ENCODE measurements around the gene RABGAP1L. TPM values are rescaled to one million over a fixed set of nuclear protein-coding genes. Genes with fewer than 3 reads are reported as not detected.

RABGAP1L gene
- total and polyA plus RNA-seq, 2 experiments from 2014 or later = 9.2 to 21.4 TPM

- TF ChIP-seq CTCF (IDR thresholded peaks at IDR 0.05; ENCODE audit: low read depth, low read length) = no peak
- DNase-seq (ENCODE audit: low read depth in 1 of 2, low spot score in 1 of 2) = no peak
- Histone ChIP-seq H3K27me3 (no peaks in the 10 kb centered on the region), H3K4me1 (ENCODE audit: low read depth) (no peaks in the 10 kb centered on the region), H3K36me3 (no peaks in the 10 kb centered on the region), H3K9me3 (ENCODE audit: low read depth) (no peaks in the 10 kb centered on the region), H3K27ac (no peak overlapping the region), H3K4me3 (no peak overlapping the region)
Observed at GRCh38 chr1:174623324-174624035, 464.2 kb downstream of the RABGAP1L start.

GRCh38 chr1:174626031-174627025 lies 467.0 kb downstream of the RABGAP1L start:
- H3K36me3 ChIP-seq = no peaks in the 10 kb centered on the region
- no peaks in the 10 kb centered on the region for H3K9me3 ChIP-seq (ENCODE audit: low read depth)
- H3K4me3 ChIP-seq = no peak overlapping the region
- no peak overlapping the region for H3K27ac ChIP-seq
- no peaks in the 10 kb centered on the region for H3K27me3 ChIP-seq
- TF ChIP-seq CTCF (IDR thresholded peaks at IDR 0.05; ENCODE audit: low read depth, low read length) = no peak
- DNase-seq (ENCODE audit: low read depth in 1 of 2, low spot score in 1 of 2) = no peak
- no peaks in the 10 kb centered on the region for H3K4me1 ChIP-seq (ENCODE audit: low read depth)

- H3K4me3 ChIP-seq = no peak overlapping the region
- DNase-seq (ENCODE audit: low read depth in 1 of 2, low spot score in 1 of 2) = no peak
- no peak overlapping the region for H3K27ac ChIP-seq
- no peaks in the 10 kb centered on the region for H3K9me3 ChIP-seq (ENCODE audit: low read depth)
- H3K27me3 ChIP-seq = no peaks in the 10 kb centered on the region
- H3K4me1 ChIP-seq (ENCODE audit: low read depth) = no peaks in the 10 kb centered on the region
- H3K36me3 ChIP-seq = no peaks in the 10 kb centered on the region
- TF ChIP-seq CTCF (IDR thresholded peaks at IDR 0.05; ENCODE audit: low read depth, low read length) = no peak
Observed at GRCh38 chr1:174637487-174637886, 478.2 kb downstream of the RABGAP1L start.

GRCh38 chr1:174639461-174639860 lies 480.1 kb downstream of the RABGAP1L start:
- DNase-seq (ENCODE audit: low read depth in 1 of 2, low spot score in 1 of 2) = no peak
- TF ChIP-seq CTCF (IDR thresholded peaks at IDR 0.05; ENCODE audit: low read depth, low read length) = no peak
- Histone ChIP-seq H3K9me3 (ENCODE audit: low read depth) (no peaks in the 10 kb centered on the region), H3K4me3 (no peak overlapping the region), H3K4me1 (ENCODE audit: low read depth) (no peaks in the 10 kb centered on the region), H3K27me3 (no peaks in the 10 kb centered on the region), H3K27ac (no peak overlapping the region), H3K36me3 (no peaks in the 10 kb centered on the region)

- TF ChIP-seq CTCF (IDR thresholded peaks at IDR 0.05; ENCODE audit: low read depth, low read length) = no peak
- no peaks in the 10 kb centered on the region for H3K9me3 ChIP-seq (ENCODE audit: low read depth)
- no peak for DNase-seq (ENCODE audit: low read depth in 1 of 2, low spot score in 1 of 2)
- no peak overlapping the region for H3K27ac ChIP-seq
- H3K4me1 ChIP-seq (ENCODE audit: low read depth) = no peaks in the 10 kb centered on the region
- no peaks in the 10 kb centered on the region for H3K27me3 ChIP-seq
- no peaks in the 10 kb centered on the region for H3K36me3 ChIP-seq
- H3K4me3 ChIP-seq = no peak overlapping the region
Observed at GRCh38 chr1:174640783-174641182, 481.5 kb downstream of the RABGAP1L start.

Measured in cardiac muscle cell (in vitro differentiated cells and primary cell).